Subcutaneous adipose tissue (tissue), 4 donors: ENCODE measurements around the gene LRRC45. TPM values are rescaled to one million over a fixed set of nuclear protein-coding genes. Genes with fewer than 3 reads are reported as not detected.

ENCODE experiments used
- total RNA-seq, 4 donors: library from RNA; depleted of rRNA; stranded (reverse); fragments of >200 nt; gene quantifications; one replicate each; pipeline ENCODE4 v1.1.0, GENCODE V29; 2016
- TF ChIP-seq, protein P1 (sequence below): fragments of 450-650 bp; IDR thresholded peaks from one replicate; pipeline ENCODE4 v1.5.1; 2016; ENCODE audit warnings: low read depth, mild to moderate bottlenecking, control low read depth, antibody characterized with exemption, moderate library complexity

LRRC45 gene
- total RNA-seq, 4 donors from 2014 or later, result 1.8 to 11.7 (median 7.8) TPM

DNA sequence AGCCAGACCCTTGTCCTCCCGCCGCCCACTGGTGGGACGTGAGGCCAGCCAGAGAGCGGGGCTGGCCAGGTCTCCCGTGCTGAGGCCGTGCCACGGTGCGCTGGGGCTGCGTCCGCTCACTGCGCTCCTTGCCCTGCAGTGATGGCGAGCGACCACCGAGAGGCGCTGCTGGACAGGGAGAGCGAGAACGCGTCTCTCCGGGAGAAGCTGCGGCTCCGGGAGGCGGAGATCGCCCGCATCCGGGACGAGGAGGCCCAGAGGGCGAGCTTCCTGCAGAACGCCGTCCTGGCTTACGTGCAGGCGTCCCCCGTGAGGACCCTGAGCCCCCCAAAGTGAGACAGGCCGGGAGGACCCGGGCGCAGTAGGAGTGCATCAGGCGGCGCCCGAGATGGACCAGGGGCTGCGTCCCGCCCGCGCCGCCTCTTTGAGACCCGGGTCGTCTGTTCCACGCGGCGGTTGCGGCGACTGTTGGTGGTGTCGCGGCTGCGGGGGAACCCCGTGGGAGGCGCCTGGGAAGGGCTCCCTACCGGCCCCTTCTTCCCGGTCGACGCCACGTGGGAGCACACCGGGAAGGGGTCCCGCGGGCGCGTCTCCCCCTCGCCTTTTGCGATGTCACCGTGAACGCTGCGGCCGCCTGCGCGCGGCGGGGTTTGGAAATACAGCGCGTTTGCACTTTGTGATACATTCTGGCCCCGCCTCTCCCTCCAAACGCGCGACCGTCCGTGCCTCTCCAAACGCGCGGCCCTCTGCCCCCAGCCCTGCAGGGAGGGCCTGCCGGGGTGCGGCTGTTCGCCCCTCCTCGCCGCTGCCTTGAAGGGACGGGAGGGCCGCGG lies 7.6 kb downstream of the LRRC45 start:
- TF ChIP-seq, protein P1, sequence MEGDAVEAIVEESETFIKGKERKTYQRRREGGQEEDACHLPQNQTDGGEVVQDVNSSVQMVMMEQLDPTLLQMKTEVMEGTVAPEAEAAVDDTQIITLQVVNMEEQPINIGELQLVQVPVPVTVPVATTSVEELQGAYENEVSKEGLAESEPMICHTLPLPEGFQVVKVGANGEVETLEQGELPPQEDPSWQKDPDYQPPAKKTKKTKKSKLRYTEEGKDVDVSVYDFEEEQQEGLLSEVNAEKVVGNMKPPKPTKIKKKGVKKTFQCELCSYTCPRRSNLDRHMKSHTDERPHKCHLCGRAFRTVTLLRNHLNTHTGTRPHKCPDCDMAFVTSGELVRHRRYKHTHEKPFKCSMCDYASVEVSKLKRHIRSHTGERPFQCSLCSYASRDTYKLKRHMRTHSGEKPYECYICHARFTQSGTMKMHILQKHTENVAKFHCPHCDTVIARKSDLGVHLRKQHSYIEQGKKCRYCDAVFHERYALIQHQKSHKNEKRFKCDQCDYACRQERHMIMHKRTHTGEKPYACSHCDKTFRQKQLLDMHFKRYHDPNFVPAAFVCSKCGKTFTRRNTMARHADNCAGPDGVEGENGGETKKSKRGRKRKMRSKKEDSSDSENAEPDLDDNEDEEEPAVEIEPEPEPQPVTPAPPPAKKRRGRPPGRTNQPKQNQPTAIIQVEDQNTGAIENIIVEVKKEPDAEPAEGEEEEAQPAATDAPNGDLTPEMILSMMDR, result no peak

DNA sequence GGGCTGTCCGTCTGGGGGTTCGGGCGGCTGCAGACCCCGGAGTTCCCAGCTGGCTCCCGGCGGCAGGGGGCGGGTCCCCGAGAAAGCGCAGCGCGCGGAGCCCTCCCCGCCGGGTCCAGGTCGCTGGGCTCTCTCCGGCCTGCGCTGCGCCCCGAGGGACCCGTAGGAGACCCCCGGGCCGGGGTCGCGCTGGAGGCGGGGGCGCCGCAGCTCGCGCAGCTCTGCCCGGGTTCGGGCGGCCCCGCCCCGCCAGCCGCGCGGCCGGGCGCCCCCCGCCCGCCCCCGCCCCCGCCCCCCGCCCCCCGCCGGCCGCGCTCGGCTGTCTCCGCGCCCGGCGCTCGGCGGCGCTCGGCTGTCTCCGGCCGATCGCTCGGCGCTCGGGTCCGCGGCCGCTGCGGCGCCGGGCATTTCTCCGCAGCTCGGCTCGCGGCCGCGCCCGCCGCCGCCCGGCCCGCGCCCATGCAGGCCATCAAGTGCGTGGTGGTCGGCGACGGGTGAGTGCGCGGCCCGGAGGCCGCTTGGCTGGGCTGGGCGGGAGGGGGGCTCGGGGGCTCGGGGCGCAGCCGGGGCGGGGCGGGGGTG lies 8.3 kb downstream of the LRRC45 start, which contains the start of gene RAC3:
RAC3 (plus strand) TSS at position 376 of the 582 bp plus-strand sequence; CDS start at position 460, 84 bp downstream.
- TF ChIP-seq, protein P1, result no peak

DNA sequence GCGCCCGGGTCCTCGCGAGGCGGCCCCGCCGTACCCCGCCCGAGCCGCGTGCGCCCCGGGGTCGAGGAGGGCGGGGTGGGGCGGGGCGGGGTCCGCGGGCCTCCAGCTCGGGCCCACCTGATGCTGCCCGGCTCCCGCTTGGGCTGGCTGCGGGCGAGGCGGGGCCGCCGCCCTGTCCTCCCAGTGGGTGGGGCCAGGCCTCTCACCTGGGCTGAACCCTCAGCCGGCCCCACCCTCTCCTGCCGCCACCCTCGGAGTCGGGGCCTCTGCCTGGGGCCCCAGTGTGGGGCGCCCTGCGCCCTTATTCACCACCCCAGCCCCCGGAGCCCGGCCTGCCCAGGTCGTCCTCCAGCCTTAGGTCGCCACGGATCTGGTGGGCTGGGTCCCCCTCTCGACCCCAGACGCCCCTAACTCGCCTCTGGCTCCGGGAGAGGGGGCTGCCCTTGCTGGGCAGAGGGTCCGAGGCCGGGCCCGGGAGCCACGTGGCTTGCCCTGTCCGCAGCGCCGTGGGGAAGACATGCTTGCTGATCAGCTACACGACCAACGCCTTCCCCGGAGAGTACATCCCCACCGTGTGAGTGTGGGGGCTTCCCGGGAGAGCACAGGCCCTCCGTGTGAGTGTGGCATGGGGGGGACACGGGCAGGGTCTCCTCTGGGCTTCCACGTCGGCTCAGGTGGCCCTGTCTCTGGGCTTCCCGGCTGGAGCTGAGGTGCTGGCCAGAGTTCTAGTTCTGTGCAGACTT lies 9.0 kb downstream of the LRRC45 start:
- TF ChIP-seq, protein P1, result no peak

DNA sequence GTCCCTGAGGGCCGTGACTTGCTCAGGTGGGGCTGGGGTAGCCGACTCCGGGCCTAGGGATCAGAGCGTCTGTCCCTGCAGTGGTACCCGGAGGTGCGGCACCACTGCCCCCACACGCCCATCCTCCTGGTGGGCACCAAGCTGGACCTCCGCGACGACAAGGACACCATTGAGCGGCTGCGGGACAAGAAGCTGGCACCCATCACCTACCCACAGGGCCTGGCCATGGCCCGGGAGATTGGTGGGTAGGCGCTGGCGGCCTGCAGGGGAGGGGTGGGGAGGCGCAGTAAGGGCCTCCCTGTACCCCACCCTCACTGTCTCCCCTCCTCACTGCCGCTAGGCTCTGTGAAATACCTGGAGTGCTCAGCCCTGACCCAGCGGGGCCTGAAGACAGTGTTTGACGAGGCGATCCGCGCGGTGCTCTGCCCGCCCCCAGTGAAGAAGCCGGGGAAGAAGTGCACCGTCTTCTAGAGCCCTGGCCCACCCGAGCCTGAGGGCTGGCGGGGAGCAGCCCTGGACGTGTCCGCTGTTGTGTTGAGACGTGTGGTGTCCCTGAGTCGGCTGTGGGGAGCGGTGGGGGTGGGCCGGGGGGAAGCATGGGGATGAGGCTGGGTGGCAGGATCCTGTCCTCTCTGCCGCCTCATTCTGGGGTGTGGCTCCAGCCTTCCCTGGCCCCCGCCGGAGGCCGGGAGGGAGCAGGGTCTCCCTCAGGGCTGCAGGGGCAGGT lies 10.4 kb downstream of the LRRC45 start:
- TF ChIP-seq, protein P1, result no peak

DNA sequence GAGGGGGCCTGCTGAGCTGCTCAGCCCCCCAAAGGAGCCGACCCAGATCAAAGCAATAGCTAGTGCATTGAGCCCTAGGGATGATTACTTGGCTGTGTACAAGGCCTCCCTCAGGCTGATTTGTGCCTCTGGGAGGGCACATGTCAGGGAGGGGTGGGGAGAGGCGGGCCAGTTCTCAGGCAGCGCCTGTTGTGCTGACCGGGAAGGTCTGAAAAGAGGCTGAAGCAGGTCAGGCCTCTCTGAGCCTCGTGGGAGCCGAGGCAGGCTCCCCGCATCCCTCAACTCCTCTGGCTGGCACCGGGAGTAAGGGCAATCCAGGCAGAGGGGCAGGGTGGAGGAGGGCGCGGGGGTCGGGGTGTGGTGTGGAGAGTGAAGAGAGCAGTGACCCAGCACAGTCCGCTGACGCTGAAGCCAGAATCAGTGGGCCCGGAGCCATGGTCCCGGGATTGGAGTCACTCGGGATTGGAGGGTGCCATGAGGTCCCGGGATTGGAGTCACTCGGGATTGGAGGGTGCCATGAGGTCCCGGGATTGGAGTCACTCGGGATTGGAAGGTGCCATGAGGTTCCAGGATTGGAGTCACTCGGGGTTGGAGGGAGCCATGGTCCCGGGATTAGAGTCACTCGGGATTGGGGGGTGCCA lies 11.4 kb downstream of the LRRC45 start:
- TF ChIP-seq, protein P1, result no peak

DNA sequence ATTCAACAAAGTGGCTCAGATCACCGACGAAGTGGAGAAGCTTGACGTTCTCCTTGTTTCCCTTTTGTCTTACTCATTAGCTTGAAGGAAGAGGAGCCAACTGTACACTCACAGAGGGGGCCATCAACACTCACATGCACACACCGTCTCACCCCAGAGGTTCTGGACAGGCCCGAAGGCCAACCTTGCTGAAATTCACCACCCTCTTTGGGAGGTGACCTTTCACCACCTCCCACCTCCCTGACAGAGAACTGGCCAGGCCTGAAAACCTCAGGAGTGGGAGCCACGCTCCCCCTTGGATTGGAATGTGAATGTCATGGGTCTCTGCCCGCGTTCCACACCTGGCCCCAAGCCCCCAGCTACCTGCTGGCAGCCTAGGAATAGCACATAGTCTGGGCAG lies 12.4 kb downstream of the LRRC45 start:
- TF ChIP-seq, protein P1, result no peak
